ENCODE measurements around the gene HNF1A. TPM values are rescaled to one million over a fixed set of nuclear protein-coding genes. Genes with fewer than 3 reads are reported as not detected.

HNF1A gene
- total RNA-seq, 1 donor from 2014 or later = not detected

DNA sequence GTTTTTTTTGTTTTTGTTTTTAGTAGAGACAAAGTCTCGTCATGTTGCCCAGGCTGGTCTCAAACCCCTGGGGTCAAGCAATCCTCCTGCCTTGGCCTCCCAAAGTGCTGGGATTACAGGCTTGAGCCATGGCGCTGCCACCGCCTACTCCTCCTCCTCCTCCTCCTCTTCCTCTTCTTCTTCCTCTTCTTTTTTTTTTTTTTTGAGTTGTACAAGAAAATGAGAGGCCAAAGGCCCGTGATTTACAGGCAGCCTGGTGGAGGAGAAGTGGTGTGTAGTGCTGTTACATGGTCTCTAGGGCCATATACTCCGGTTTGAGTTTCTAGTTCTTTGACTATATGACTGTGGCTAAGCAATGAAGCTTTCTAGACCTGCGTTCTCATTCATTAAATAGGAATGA is 44.6 kb upstream of the HNF1A start:
- no peak overlapping the region for H3K27ac Mint-ChIP-seq
- H3K4me3 Mint-ChIP-seq = no peak overlapping the region

DNA sequence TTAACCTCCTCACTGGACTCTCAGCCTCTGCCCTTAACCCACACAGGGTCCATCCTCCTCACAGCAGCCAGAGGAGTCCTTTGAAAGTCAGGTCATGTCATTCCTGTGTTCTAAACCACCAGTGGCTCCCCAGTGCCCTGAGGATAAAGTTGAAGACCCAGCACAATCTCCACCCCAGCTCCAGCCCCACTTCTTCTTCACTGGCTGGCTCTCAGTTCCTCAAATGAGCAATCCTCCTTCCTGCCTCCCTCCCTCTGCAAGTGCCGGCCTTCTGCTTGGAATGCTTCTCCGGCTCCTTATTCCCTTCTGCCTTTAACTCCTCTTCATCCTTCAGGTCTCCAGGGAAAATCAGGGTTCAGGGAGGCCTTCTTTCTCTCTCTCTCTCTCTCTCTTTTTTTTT is 42.1 kb upstream of the HNF1A start:
- no peaks in the 10 kb centered on the region for H3K27me3 Mint-ChIP-seq (ENCODE audit: low read depth)
- TF ChIP-seq, protein P1, sequence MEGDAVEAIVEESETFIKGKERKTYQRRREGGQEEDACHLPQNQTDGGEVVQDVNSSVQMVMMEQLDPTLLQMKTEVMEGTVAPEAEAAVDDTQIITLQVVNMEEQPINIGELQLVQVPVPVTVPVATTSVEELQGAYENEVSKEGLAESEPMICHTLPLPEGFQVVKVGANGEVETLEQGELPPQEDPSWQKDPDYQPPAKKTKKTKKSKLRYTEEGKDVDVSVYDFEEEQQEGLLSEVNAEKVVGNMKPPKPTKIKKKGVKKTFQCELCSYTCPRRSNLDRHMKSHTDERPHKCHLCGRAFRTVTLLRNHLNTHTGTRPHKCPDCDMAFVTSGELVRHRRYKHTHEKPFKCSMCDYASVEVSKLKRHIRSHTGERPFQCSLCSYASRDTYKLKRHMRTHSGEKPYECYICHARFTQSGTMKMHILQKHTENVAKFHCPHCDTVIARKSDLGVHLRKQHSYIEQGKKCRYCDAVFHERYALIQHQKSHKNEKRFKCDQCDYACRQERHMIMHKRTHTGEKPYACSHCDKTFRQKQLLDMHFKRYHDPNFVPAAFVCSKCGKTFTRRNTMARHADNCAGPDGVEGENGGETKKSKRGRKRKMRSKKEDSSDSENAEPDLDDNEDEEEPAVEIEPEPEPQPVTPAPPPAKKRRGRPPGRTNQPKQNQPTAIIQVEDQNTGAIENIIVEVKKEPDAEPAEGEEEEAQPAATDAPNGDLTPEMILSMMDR (IDR thresholded peaks at IDR 0.05; ENCODE audit: unreplicated experiment) = no peak
- H3K4me1 Mint-ChIP-seq = peaks cover 6% of the 10 kb centered on the region
- no peak for DNase-seq (ENCODE audit: low spot score in 2 of 2, unreplicated experiment in 2 of 2)
- no peaks in the 10 kb centered on the region for H3K36me3 Mint-ChIP-seq
- H3K9me3 Mint-ChIP-seq = no peaks in the 10 kb centered on the region
- peak overlapping the region; percentile 39 for H3K27ac Mint-ChIP-seq
- no peak overlapping the region for H3K4me3 Mint-ChIP-seq

More for the DNA sequence above, 44.6 kb upstream of the HNF1A start:
- H3K36me3 Mint-ChIP-seq = no peaks in the 10 kb centered on the region
- no peaks in the 10 kb centered on the region for H3K27me3 Mint-ChIP-seq (ENCODE audit: low read depth)
- no peak for DNase-seq (ENCODE audit: low spot score in 2 of 2, unreplicated experiment in 2 of 2)
- H3K9me3 Mint-ChIP-seq = no peaks in the 10 kb centered on the region
- peaks cover 13% of the 10 kb centered on the region for H3K4me1 Mint-ChIP-seq
- TF ChIP-seq, protein P1 (IDR thresholded peaks at IDR 0.05; ENCODE audit: unreplicated experiment) = no peak

DNA sequence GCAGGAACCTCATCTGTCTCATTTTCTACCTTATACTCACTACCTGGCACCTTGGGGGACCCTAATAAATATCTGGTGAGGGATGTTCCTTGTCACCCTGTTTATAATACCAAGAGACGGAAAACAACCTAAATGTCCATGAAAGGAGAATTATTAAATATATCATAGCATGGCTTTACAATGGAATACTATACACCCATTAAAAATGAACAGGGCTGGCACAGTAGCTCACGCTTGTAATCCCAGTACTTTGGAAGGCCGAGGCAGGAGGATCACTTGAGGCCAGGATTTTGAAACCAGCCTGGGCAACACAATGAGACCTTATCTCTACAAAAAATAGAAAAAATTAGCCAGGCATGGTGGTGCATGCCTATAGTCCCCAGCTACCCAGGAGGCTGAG is 39.8 kb upstream of the HNF1A start:
- Mint-ChIP-seq H3K9me3 (no peaks in the 10 kb centered on the region), H3K27me3 (ENCODE audit: low read depth) (no peaks in the 10 kb centered on the region), H3K36me3 (no peaks in the 10 kb centered on the region), H3K27ac (no peak overlapping the region), H3K4me1 (peaks cover 6% of the 10 kb centered on the region), H3K4me3 (no peak overlapping the region)
- TF ChIP-seq, protein P1 (IDR thresholded peaks at IDR 0.05; ENCODE audit: unreplicated experiment) = no peak
- no peak for DNase-seq (ENCODE audit: low spot score in 2 of 2, unreplicated experiment in 2 of 2)

DNA sequence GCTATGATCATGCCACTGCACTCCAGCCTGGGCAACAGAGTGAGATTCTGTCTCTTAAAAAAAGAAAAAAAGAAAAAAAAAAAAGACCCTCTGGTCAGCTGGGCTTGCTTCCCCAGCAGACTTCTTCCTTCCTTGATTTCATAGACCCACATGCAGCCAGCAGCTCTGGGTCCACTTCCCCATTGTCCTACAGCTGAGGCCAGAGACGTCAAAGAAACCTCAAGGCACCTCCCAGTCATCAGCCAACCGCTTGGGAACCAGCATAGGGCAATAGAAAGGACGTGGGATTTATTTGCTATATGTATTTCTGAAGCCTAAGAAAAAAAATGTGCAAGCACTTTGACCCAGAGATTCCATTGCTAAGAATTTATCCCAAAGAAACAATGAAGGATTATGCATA is 38.8 kb upstream of the HNF1A start:
- Mint-ChIP-seq H3K9me3 (no peaks in the 10 kb centered on the region), H3K4me3 (no peak overlapping the region), H3K4me1 (peaks cover 6% of the 10 kb centered on the region), H3K27ac (no peak overlapping the region), H3K36me3 (no peaks in the 10 kb centered on the region), H3K27me3 (ENCODE audit: low read depth) (no peaks in the 10 kb centered on the region)
- no peak for DNase-seq (ENCODE audit: low spot score in 2 of 2, unreplicated experiment in 2 of 2)
- TF ChIP-seq, protein P1 (IDR thresholded peaks at IDR 0.05; ENCODE audit: unreplicated experiment) = no peak

DNA sequence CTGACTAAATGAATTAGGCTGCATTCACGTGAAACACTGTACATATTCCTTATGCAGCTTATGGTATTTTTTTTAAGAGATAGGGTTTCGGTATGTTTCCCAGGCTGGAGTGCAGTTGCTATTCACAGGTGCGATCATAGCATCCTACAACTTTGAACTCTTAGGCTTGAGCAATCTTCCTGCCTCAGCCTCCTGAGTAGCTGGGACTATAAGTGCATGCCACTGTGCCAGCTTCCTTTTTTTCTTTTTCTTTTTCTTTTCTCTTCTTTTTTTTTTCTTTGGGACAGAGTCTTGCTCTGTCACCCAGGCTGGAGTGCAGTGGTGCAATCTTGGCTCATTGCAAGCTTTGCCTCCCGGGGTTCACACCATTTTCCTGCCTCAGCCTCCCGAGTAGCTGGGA is 38.3 kb upstream of the HNF1A start:
- Mint-ChIP-seq H3K9me3 (no peaks in the 10 kb centered on the region), H3K27me3 (ENCODE audit: low read depth) (no peaks in the 10 kb centered on the region), H3K27ac (no peak overlapping the region), H3K4me3 (no peak overlapping the region), H3K36me3 (no peaks in the 10 kb centered on the region), H3K4me1 (peaks cover 6% of the 10 kb centered on the region)
- no peak for DNase-seq (ENCODE audit: low spot score in 2 of 2, unreplicated experiment in 2 of 2)
- TF ChIP-seq, protein P1 (IDR thresholded peaks at IDR 0.05; ENCODE audit: unreplicated experiment) = no peak

DNA sequence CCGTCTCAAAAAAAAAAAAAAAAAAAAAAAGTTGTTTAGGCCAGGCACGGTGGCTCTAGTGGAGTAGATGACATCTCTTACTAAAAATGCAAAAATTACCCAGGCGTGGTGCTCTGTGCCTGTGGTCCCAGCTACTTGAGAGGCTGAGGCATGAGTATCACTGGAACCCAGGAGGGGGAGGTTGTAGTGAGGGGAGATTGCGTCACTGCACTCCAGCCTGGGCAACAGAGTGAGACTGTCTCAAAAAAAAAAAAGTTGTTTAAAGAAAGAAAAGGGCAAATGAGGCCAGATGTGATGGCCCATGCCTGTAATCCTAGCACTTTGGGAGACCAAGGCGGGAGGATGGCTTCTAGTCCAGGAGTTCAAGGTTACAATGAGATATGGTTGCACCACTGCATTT is 37.5 kb upstream of the HNF1A start:
- Mint-ChIP-seq H3K27ac (no peak overlapping the region), H3K4me3 (no peak overlapping the region), H3K27me3 (ENCODE audit: low read depth) (no peaks in the 10 kb centered on the region), H3K4me1 (peaks cover 2% of the 10 kb centered on the region), H3K36me3 (no peaks in the 10 kb centered on the region), H3K9me3 (no peaks in the 10 kb centered on the region)
- TF ChIP-seq, protein P1 (IDR thresholded peaks at IDR 0.05; ENCODE audit: unreplicated experiment) = no peak
- no peak for DNase-seq (ENCODE audit: low spot score in 2 of 2, unreplicated experiment in 2 of 2)

Data from mesothelial cell of epicardium (in vitro differentiated cells).